ENCODE results near the gene NKX6-1. TPM values are rescaled to one million over a fixed set of nuclear protein-coding genes. Genes with fewer than 3 reads are reported as not detected.
A peak's percentile ranks its signal among the peaks of the same experiment; 100 is the strongest.

The NKX6-1 gene
- total and polyA plus RNA-seq, 2 experiments from 2014 or later, result 0.11 TPM; not detected in 1

DNA sequence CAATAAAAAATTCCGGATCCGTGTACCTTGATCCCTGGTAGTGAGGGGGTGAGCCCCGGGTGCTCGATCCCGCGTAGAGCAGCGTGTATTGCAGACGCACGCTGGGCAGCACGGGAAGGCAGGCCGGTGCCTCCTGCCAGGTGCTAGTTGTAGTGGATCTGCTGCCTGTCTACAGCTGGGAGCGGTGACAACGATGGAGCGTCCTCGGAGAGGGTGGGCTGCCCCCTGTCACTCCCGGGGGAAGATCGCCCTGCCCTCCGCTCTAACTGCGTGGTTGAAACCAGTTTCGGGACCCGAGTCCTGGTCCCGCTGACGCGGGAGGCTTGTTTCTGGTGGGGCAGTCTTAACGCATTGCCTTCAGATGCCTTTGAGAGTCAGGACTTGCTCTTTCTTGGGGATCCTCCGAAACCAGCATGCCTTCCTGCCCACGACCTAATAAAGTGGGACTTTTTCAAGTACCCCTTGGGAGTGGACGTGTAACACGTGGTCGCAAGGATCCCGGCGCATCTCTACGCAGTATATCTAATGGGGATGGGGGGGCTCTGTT lies 2.7 kb upstream of the NKX6-1 start:
- H3K4me2 ChIP-seq (ENCODE audit: unreplicated experiment), result no peak overlapping the region
- H3K79me2 ChIP-seq (ENCODE audit: insufficient read depth), result no peaks in the 10 kb centered on the region
- TF ChIP-seq EZH2phosphoT487 (IDR thresholded peaks at IDR 0.05; ENCODE audit: insufficient read depth, low read depth) (no peak), EZH2 (IDR thresholded peaks at IDR 0.05; ENCODE audit: insufficient read depth, poor library complexity, severe bottlenecking) (no peak)
- no peaks in the 10 kb centered on the region for H4K20me1 ChIP-seq (ENCODE audit: insufficient read depth)
- H2AFZ ChIP-seq, result no peak overlapping the region
- no peak for DNase-seq
- no peak overlapping the region for H3K4me3 ChIP-seq
- in situ Hi-C loops (cut with MboI), result loop anchor here (10.0 to 25.0 kb wide), 3 partner anchors 739 to 989 kb away; no protein-coding TSS in a partner anchor
- no peaks in the 10 kb centered on the region for H3K36me3 ChIP-seq (ENCODE audit: low read depth)
- no peaks in the 10 kb centered on the region for H3K4me1 ChIP-seq (ENCODE audit: insufficient read depth)
- no peak overlapping the region for H3K9ac ChIP-seq
- no peak overlapping the region for H3K27ac ChIP-seq
- H3K9me3 ChIP-seq (ENCODE audit: low read depth), result no peaks in the 10 kb centered on the region
- WGBS, 2 experiments (ENCODE audit: low coverage in 1 of 2, low lambda C conversion rate in 2 of 2, missing lambda C conversion rate in 2 of 2), result 17% methylated on average over 33 of the region's 33 CpGs
- H3F3A ChIP-seq (ENCODE audit: insufficient read depth), result no peaks in the 10 kb centered on the region
- peaks cover 86% of the 10 kb centered on the region for H3K27me3 ChIP-seq (replicated peaks; ENCODE audit: insufficient read depth)
- no peaks in the 10 kb centered on the region for H3K9me2 ChIP-seq (ENCODE audit: insufficient read depth)

DNA sequence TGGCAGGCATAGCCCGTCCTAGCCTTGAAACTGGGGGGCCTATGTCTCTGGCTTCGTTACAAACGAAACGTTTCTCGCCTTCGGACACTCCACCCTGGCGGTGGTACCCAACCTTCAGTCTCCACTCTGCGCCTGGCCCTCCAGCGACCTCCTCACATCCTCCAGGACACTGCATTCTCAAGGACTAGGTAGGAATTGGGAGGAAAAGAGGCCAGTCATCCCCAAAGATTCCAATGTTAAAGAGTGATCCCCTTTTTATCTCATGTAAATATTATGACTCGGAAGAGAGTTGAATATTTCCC lies 2.1 kb upstream of the NKX6-1 start:
- in situ Hi-C loops (cut with MboI), result loop anchor here (10.0 to 25.0 kb wide), 3 partner anchors 739 to 989 kb away; no protein-coding TSS in a partner anchor
- no peaks in the 10 kb centered on the region for H3K79me2 ChIP-seq (ENCODE audit: insufficient read depth)
- H3K9me2 ChIP-seq (ENCODE audit: insufficient read depth), result no peaks in the 10 kb centered on the region
- no peak overlapping the region for H2AFZ ChIP-seq
- 21 to 25% methylated on average over 9 to 10 of the region's 10 CpGs for WGBS, 2 experiments (ENCODE audit: low coverage in 1 of 2, low lambda C conversion rate in 2 of 2, missing lambda C conversion rate in 2 of 2)
- H3K27me3 ChIP-seq (replicated peaks; ENCODE audit: insufficient read depth), result peaks cover 88% of the 10 kb centered on the region
- no peak overlapping the region for H3K4me2 ChIP-seq (ENCODE audit: unreplicated experiment)
- no peak overlapping the region for H3K9ac ChIP-seq
- H3K27ac ChIP-seq, result no peak overlapping the region
- H3K4me3 ChIP-seq, result no peak overlapping the region
- no peak for TF ChIP-seq EZH2 (IDR thresholded peaks at IDR 0.05; ENCODE audit: insufficient read depth, poor library complexity, severe bottlenecking)
- no peak for TF ChIP-seq EZH2phosphoT487 (IDR thresholded peaks at IDR 0.05; ENCODE audit: insufficient read depth, low read depth)
- no peaks in the 10 kb centered on the region for H3K36me3 ChIP-seq (ENCODE audit: low read depth)
- H4K20me1 ChIP-seq (ENCODE audit: insufficient read depth), result no peaks in the 10 kb centered on the region
- no peaks in the 10 kb centered on the region for H3F3A ChIP-seq (ENCODE audit: insufficient read depth)
- DNase-seq, result no peak
- no peaks in the 10 kb centered on the region for H3K9me3 ChIP-seq (ENCODE audit: low read depth)
- H3K4me1 ChIP-seq (ENCODE audit: insufficient read depth), result no peaks in the 10 kb centered on the region

GRCh38 chr4:84500386-84501201 lies 1.5 kb upstream of the NKX6-1 start:
- no peaks in the 10 kb centered on the region for H3F3A ChIP-seq (ENCODE audit: insufficient read depth)
- no peaks in the 10 kb centered on the region for H3K9me2 ChIP-seq (ENCODE audit: insufficient read depth)
- H2AFZ ChIP-seq, result no peak overlapping the region
- no peaks in the 10 kb centered on the region for H4K20me1 ChIP-seq (ENCODE audit: insufficient read depth)
- H3K36me3 ChIP-seq (ENCODE audit: low read depth), result no peaks in the 10 kb centered on the region
- TF ChIP-seq EZH2phosphoT487 (IDR thresholded peaks at IDR 0.05; ENCODE audit: insufficient read depth, low read depth) (no peak), EZH2 (IDR thresholded peaks at IDR 0.05; ENCODE audit: insufficient read depth, poor library complexity, severe bottlenecking) (peak; percentile 28)
- H3K4me3 ChIP-seq, result no peak overlapping the region
- no peak overlapping the region for H3K9ac ChIP-seq
- H3K9me3 ChIP-seq (ENCODE audit: low read depth), result no peaks in the 10 kb centered on the region
- no peaks in the 10 kb centered on the region for H3K79me2 ChIP-seq (ENCODE audit: insufficient read depth)
- in situ Hi-C loops (cut with MboI), result loop anchor here (10.0 to 25.0 kb wide), 3 partner anchors 738 to 988 kb away; no protein-coding TSS in a partner anchor
- no peak overlapping the region for H3K27ac ChIP-seq
- H3K4me1 ChIP-seq (ENCODE audit: insufficient read depth), result no peaks in the 10 kb centered on the region
- no peak overlapping the region for H3K4me2 ChIP-seq (ENCODE audit: unreplicated experiment)
- peaks cover 89% of the 10 kb centered on the region for H3K27me3 ChIP-seq (replicated peaks; ENCODE audit: insufficient read depth)
- 24 to 26% methylated on average over 22 of the region's 22 CpGs for WGBS, 2 experiments (ENCODE audit: low coverage in 1 of 2, low lambda C conversion rate in 2 of 2, missing lambda C conversion rate in 2 of 2)
- DNase-seq, result no peak

DNA sequence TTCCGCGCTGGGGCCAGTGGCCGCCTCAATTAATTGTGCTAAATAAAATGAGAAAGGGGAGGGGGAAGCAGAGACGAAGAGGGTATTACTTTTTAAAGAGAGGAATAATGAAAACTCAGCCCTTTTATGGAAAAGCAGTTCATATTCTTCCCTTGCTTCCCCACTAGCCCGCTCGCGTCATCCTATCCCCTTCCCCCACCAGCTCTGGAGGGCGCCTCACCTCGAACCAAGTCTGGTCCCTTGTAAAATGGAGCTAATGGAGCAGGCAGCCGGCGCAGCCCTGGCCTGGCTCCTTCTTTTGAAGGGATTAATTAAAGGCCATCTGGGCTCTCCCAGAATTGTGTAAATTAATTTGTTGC lies 511 bp upstream of the NKX6-1 start:
- WGBS, 2 experiments (ENCODE audit: low coverage in 1 of 2, low lambda C conversion rate in 2 of 2, missing lambda C conversion rate in 2 of 2), result 4 to 5% methylated on average over 9 to 11 of the region's 11 CpGs
- TF ChIP-seq EZH2 (IDR thresholded peaks at IDR 0.05; ENCODE audit: insufficient read depth, poor library complexity, severe bottlenecking), result peak; percentile 5
- TF ChIP-seq EZH2phosphoT487 (IDR thresholded peaks at IDR 0.05; ENCODE audit: insufficient read depth, low read depth), result no peak

More for the DNA sequence above, 511 bp upstream of the NKX6-1 start:
- Histone ChIP-seq H3K27me3 (replicated peaks; ENCODE audit: insufficient read depth) (peaks cover 95% of the 10 kb centered on the region), H3F3A (ENCODE audit: insufficient read depth) (no peaks in the 10 kb centered on the region), H4K20me1 (ENCODE audit: insufficient read depth) (no peaks in the 10 kb centered on the region), H3K9me3 (ENCODE audit: low read depth) (no peaks in the 10 kb centered on the region), H3K4me1 (ENCODE audit: insufficient read depth) (no peaks in the 10 kb centered on the region), H3K4me2 (ENCODE audit: unreplicated experiment) (no peak overlapping the region), H3K36me3 (ENCODE audit: low read depth) (no peaks in the 10 kb centered on the region), H3K9me2 (ENCODE audit: insufficient read depth) (no peaks in the 10 kb centered on the region), H3K9ac (no peak overlapping the region), H3K27ac (no peak overlapping the region), H2AFZ (no peak overlapping the region), H3K4me3 (peak overlapping the region; percentile 59), H3K79me2 (ENCODE audit: insufficient read depth) (no peaks in the 10 kb centered on the region)
- no peak for DNase-seq
- in situ Hi-C loops (cut with MboI), result no loop called here
